ENCODE results near the gene ADD3.

DNA sequence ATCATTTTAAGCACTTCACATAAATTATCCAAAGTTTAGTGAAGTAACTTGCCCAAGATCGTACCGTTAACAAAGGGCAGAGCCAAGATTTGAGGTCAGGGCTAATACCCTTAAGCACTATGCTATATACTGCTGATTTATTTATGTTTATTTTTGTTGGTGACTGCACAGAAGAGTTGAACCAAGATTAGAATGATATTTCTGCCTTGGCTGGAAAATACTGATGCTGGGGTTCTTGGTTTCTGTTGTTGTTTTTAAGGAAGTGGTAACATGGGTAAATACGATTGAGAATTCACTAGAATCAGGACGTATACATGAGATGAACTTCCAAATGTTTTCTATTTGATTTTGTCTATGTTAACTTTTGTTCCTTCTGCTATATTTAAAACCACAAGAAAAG, 9.3 kb downstream of the ADD3 start:
- TF ChIP-seq, protein P1, sequence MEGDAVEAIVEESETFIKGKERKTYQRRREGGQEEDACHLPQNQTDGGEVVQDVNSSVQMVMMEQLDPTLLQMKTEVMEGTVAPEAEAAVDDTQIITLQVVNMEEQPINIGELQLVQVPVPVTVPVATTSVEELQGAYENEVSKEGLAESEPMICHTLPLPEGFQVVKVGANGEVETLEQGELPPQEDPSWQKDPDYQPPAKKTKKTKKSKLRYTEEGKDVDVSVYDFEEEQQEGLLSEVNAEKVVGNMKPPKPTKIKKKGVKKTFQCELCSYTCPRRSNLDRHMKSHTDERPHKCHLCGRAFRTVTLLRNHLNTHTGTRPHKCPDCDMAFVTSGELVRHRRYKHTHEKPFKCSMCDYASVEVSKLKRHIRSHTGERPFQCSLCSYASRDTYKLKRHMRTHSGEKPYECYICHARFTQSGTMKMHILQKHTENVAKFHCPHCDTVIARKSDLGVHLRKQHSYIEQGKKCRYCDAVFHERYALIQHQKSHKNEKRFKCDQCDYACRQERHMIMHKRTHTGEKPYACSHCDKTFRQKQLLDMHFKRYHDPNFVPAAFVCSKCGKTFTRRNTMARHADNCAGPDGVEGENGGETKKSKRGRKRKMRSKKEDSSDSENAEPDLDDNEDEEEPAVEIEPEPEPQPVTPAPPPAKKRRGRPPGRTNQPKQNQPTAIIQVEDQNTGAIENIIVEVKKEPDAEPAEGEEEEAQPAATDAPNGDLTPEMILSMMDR (IDR thresholded peaks at IDR 0.05) = no peak
- TF ChIP-seq POLR2A (IDR thresholded peaks at IDR 0.05) = no peak

Data from body of pancreas (tissue), 4 donors.